ENCODE results near the gene KCNH8. TPM values are rescaled to one million over a fixed set of nuclear protein-coding genes. Genes with fewer than 3 reads are reported as not detected.

The KCNH8 gene
- total and polyA plus RNA-seq, 4 experiments from 2014 or later = 0.06 to 0.19 TPM; not detected in 2

DNA sequence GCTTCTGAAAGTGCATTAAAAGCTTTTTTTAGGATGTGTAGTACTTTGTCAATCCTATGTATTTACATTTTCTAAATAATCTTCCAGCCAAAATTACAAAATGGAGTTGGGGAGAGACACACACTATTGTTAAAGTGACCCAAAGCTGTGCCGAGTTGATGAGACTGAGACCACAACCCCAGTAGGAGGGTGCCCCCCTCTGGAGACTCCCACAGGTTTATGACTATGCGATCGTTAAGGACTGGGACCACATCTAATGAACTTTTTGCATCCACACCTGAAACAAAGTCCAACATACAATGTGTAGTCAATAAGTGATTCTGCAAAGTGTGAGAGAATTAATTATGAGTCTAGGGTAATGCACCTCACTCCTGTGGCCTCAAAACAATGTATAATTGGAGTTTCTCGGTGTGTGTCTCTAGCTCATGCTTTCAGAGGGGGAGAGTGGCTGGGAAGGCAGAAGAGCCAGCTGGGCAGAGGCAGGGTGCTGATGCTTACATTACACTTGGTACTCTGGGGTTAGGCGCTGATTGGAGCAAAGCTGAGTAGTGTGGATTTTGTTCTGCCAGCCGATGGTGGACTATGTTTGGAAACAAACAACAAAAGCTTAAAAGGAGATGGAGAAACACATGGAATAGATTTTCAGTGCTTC lies 102.8 kb downstream of the KCNH8 start:
- intact Hi-C loops (cut with micrococcal nuclease) = no loop called here
- no peaks in the 10 kb centered on the region for H3K4me1 ChIP-seq (ENCODE audit: insufficient read depth, low read length)
- Mint-ChIP-seq H3K4me3 (no peak overlapping the region), H3K27me3 (no peaks in the 10 kb centered on the region), H3K4me1 (no peaks in the 10 kb centered on the region), H3K36me3 (no peaks in the 10 kb centered on the region), H3K9me3 (peaks cover 0 to 5% (median 3%) of the 10 kb centered on the region in 8 donors), H3K27ac (no peak overlapping the region)
- CTCF ChIA-PET (ENCODE audit: partially characterized antibody) = no interaction called here
- no peaks in the 10 kb centered on the region for H3K36me3 ChIP-seq (ENCODE audit: insufficient read depth, low read length)
- POLR2A ChIA-PET (ENCODE audit: partially characterized antibody) = no interaction called here
- H3K4me3 ChIP-seq (ENCODE audit: low read length in 2 of 2) = no peak overlapping the region
- H3K27ac ChIP-seq (ENCODE audit: low read depth, low read length) = no peak overlapping the region
- H3K9me3 ChIP-seq (ENCODE audit: control insufficient read depth in 1 of 2, low read length in 2 of 2) = no peaks in the 10 kb centered on the region
- DNase-seq = no peak
- H3K27me3 ChIP-seq (ENCODE audit: insufficient read depth, low read length) = no peaks in the 10 kb centered on the region

GRCh38 chr3:19254189-19254588 lies 105.9 kb downstream of the KCNH8 start:
- ChIA-PET CTCF (ENCODE audit: partially characterized antibody) (no interaction called here), POLR2A (ENCODE audit: partially characterized antibody) (no interaction called here)
- intact Hi-C loops (cut with micrococcal nuclease) = no loop called here
- Histone ChIP-seq H3K36me3 (ENCODE audit: insufficient read depth, low read length) (no peaks in the 10 kb centered on the region), H3K9me3 (ENCODE audit: control insufficient read depth in 1 of 2, low read length in 2 of 2) (no peaks in the 10 kb centered on the region), H3K4me1 (ENCODE audit: insufficient read depth, low read length) (no peaks in the 10 kb centered on the region), H3K27me3 (ENCODE audit: insufficient read depth, low read length) (no peaks in the 10 kb centered on the region), H3K27ac (ENCODE audit: low read depth, low read length) (no peak overlapping the region), H3K4me3 (ENCODE audit: low read length in 2 of 2) (no peak overlapping the region)
- Mint-ChIP-seq H3K36me3 (no peaks in the 10 kb centered on the region), H3K27me3 (no peaks in the 10 kb centered on the region), H3K9me3 (peaks cover 0 to 5% (median under 1%) of the 10 kb centered on the region in 8 donors), H3K4me1 (no peaks in the 10 kb centered on the region), H3K27ac (no peak overlapping the region), H3K4me3 (no peak overlapping the region)
- no peak for DNase-seq

GRCh38 chr3:19254784-19255338 lies 106.6 kb downstream of the KCNH8 start:
- Mint-ChIP-seq H3K9me3 (peaks cover 0 to 5% (median under 1%) of the 10 kb centered on the region in 8 donors), H3K27me3 (peaks cover 0 to 1% of the 10 kb centered on the region in 2 donors), H3K36me3 (no peaks in the 10 kb centered on the region), H3K27ac (no peak overlapping the region), H3K4me3 (no peak overlapping the region), H3K4me1 (no peaks in the 10 kb centered on the region)
- intact Hi-C loops (cut with micrococcal nuclease) = no loop called here
- Histone ChIP-seq H3K4me1 (ENCODE audit: insufficient read depth, low read length) (no peaks in the 10 kb centered on the region), H3K27ac (ENCODE audit: low read depth, low read length) (no peak overlapping the region), H3K36me3 (ENCODE audit: insufficient read depth, low read length) (no peaks in the 10 kb centered on the region), H3K9me3 (ENCODE audit: control insufficient read depth in 1 of 2, low read length in 2 of 2) (no peaks in the 10 kb centered on the region), H3K4me3 (ENCODE audit: low read length in 2 of 2) (no peak overlapping the region), H3K27me3 (ENCODE audit: insufficient read depth, low read length) (no peaks in the 10 kb centered on the region)
- POLR2A ChIA-PET (ENCODE audit: partially characterized antibody) = no interaction called here
- CTCF ChIA-PET (ENCODE audit: partially characterized antibody) = no interaction called here
- DNase-seq = no peak

DNA sequence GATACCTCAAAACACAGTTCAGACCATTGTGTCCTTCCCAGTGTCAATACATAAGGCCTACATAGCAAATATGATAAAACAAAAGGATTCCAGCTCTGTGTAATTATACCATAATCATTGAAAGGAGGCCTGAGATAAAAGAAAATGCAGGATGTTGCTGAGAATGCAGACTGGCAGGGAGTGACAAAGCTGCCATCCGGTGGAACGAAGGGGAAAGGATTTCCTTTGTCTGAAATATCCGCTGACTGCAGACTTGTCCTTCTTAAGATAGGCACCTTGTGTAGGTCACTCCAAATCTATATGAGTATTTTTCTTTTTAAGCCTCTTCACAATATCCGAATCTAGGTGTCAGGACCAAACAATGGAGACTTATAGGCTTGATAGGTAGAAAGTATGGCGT lies 108.0 kb downstream of the KCNH8 start:
- no peak overlapping the region for H3K4me3 ChIP-seq (ENCODE audit: low read length in 2 of 2)
- H3K9me3 ChIP-seq (ENCODE audit: control insufficient read depth in 1 of 2, low read length in 2 of 2) = no peaks in the 10 kb centered on the region
- intact Hi-C loops (cut with micrococcal nuclease) = no loop called here
- H3K4me1 Mint-ChIP-seq = no peaks in the 10 kb centered on the region
- no peak overlapping the region for H3K4me3 Mint-ChIP-seq
- H3K36me3 Mint-ChIP-seq = no peaks in the 10 kb centered on the region
- H3K27ac ChIP-seq (ENCODE audit: low read depth, low read length) = no peak overlapping the region
- peaks cover 0 to 1% of the 10 kb centered on the region in 2 donors for H3K27me3 Mint-ChIP-seq
- no peak overlapping the region for H3K27ac Mint-ChIP-seq
- H3K27me3 ChIP-seq (ENCODE audit: insufficient read depth, low read length) = no peaks in the 10 kb centered on the region
- H3K9me3 Mint-ChIP-seq = peaks cover 0 to 5% (median under 1%) of the 10 kb centered on the region in 8 donors
- no peaks in the 10 kb centered on the region for H3K4me1 ChIP-seq (ENCODE audit: insufficient read depth, low read length)
- no peaks in the 10 kb centered on the region for H3K36me3 ChIP-seq (ENCODE audit: insufficient read depth, low read length)
- no peak for DNase-seq
- POLR2A ChIA-PET (ENCODE audit: partially characterized antibody) = no interaction called here
- CTCF ChIA-PET (ENCODE audit: partially characterized antibody) = no interaction called here

GRCh38 chr3:19263606-19264005 lies 115.3 kb downstream of the KCNH8 start:
- no peaks in the 10 kb centered on the region for H3K9me3 ChIP-seq (ENCODE audit: control insufficient read depth in 1 of 2, low read length in 2 of 2)
- intact Hi-C loops (cut with micrococcal nuclease) = no loop called here
- peaks cover 0 to 2% (median 0%) of the 10 kb centered on the region in 8 donors for H3K9me3 Mint-ChIP-seq
- no peaks in the 10 kb centered on the region for H3K27me3 ChIP-seq (ENCODE audit: insufficient read depth, low read length)
- no peaks in the 10 kb centered on the region for H3K4me1 Mint-ChIP-seq
- H3K4me3 Mint-ChIP-seq = no peak overlapping the region
- no peak overlapping the region for H3K4me3 ChIP-seq (ENCODE audit: low read length in 2 of 2)
- H3K36me3 Mint-ChIP-seq = no peaks in the 10 kb centered on the region
- no peak overlapping the region for H3K27ac ChIP-seq (ENCODE audit: low read depth, low read length)
- CTCF ChIA-PET (ENCODE audit: partially characterized antibody) = no interaction called here
- H3K27ac Mint-ChIP-seq = no peak overlapping the region
- no peaks in the 10 kb centered on the region for H3K36me3 ChIP-seq (ENCODE audit: insufficient read depth, low read length)
- DNase-seq = no peak
- POLR2A ChIA-PET (ENCODE audit: partially characterized antibody) = no interaction called here
- H3K27me3 Mint-ChIP-seq = peaks cover 0 to 1% of the 10 kb centered on the region in 2 donors
- no peaks in the 10 kb centered on the region for H3K4me1 ChIP-seq (ENCODE audit: insufficient read depth, low read length)

DNA sequence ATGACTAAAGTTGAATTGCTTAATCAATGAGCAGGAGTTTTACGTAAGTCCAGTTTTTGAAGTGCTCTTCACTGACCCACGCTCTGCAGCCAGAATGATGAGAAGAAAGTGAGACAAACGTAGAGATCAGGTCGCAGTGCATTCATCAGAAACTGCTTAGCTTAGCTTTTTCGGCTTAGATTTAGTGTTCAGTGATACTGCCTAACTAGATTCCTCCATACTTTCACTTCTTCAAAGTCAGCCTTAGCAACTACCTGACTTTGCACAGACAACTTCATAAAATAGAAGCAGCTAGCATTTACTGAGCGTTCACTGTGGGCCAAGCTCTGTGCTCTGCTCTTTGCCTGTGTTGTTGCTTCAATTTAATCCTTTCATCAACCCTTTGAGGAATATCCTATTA lies 116.1 kb downstream of the KCNH8 start:
- H3K4me1 ChIP-seq (ENCODE audit: insufficient read depth, low read length) = no peaks in the 10 kb centered on the region
- intact Hi-C loops (cut with micrococcal nuclease) = no loop called here
- H3K27ac Mint-ChIP-seq = no peak overlapping the region

DNA sequence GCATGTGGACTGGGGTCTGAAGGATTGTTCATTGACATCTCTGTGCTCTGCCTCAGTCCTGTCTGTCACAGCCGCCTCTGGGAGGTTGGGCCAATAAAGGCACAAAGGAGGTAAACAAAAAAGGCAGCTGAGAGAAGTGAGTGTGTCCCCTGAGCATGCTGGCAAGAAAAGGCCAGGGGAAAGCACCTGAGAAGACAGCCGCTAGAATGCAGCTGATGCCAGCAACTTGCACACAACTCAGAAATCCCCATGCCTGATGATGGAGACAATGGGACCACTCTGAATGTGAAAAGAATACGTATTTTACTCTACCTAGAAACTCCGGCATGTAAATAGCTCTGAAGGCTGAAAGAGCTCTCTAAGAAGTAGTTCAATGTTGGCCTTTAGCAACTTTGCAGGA lies 118.7 kb downstream of the KCNH8 start:
- no peak overlapping the region for H3K27ac Mint-ChIP-seq
- Histone ChIP-seq H3K36me3 (ENCODE audit: insufficient read depth, low read length) (no peaks in the 10 kb centered on the region), H3K27ac (ENCODE audit: low read depth, low read length) (no peak overlapping the region), H3K9me3 (ENCODE audit: control insufficient read depth in 1 of 2, low read length in 2 of 2) (no peaks in the 10 kb centered on the region), H3K4me1 (ENCODE audit: insufficient read depth, low read length) (no peaks in the 10 kb centered on the region), H3K27me3 (ENCODE audit: insufficient read depth, low read length) (no peaks in the 10 kb centered on the region), H3K4me3 (ENCODE audit: low read length in 2 of 2) (no peak overlapping the region)
- POLR2A ChIA-PET (ENCODE audit: partially characterized antibody) = no interaction called here
- intact Hi-C loops (cut with micrococcal nuclease) = no loop called here
- peaks cover 0 to 2% (median 0%) of the 10 kb centered on the region in 8 donors for H3K9me3 Mint-ChIP-seq
- DNase-seq = no peak
- H3K4me3 Mint-ChIP-seq = no peak overlapping the region
- H3K4me1 Mint-ChIP-seq = no peaks in the 10 kb centered on the region
- no peaks in the 10 kb centered on the region for H3K27me3 Mint-ChIP-seq
- CTCF ChIA-PET (ENCODE audit: partially characterized antibody) = no interaction called here
- no peaks in the 10 kb centered on the region for H3K36me3 Mint-ChIP-seq

More for the DNA sequence above, 116.1 kb downstream of the KCNH8 start:
- Mint-ChIP-seq H3K36me3 (no peaks in the 10 kb centered on the region), H3K4me3 (no peak overlapping the region), H3K4me1 (no peaks in the 10 kb centered on the region), H3K9me3 (peaks cover 0 to 2% (median 0%) of the 10 kb centered on the region in 8 donors), H3K27me3 (peaks cover 0 to 1% of the 10 kb centered on the region in 2 donors)
- POLR2A ChIA-PET (ENCODE audit: partially characterized antibody) = no interaction called here
- Histone ChIP-seq H3K4me3 (ENCODE audit: low read length in 2 of 2) (no peak overlapping the region), H3K9me3 (ENCODE audit: control insufficient read depth in 1 of 2, low read length in 2 of 2) (no peaks in the 10 kb centered on the region), H3K36me3 (ENCODE audit: insufficient read depth, low read length) (no peaks in the 10 kb centered on the region), H3K27me3 (ENCODE audit: insufficient read depth, low read length) (no peaks in the 10 kb centered on the region), H3K27ac (ENCODE audit: low read depth, low read length) (no peak overlapping the region)
- DNase-seq = no peak
- CTCF ChIA-PET (ENCODE audit: partially characterized antibody) = no interaction called here
